Upper lobe of left lung (tissue), 4 donors: ENCODE measurements around the gene PARP3.

ENCODE experiments used
- CTCF ChIP-seq, 6 experiments: fragments of 450-650 bp in 4 of 6; fragments of 200-600 bp in 2 of 6; sonication (generic) in 2 of 6; IDR thresholded peaks; one replicate each; pipeline ENCODE4 v1.5.1; 2016 to 2019; ENCODE audit warnings: antibody characterized with exemption in 6 of 6
- EP300 ChIP-seq, 4 donors: sonication (generic); formaldehyde crosslinking; IDR thresholded peaks; one replicate each; pipeline ENCODE4 v1.5.1; 2017; ENCODE audit warnings: antibody characterized with exemption in 4 of 4, control low read depth in 2 of 4
- POLR2A ChIP-seq, 4 donors: fragments of 450-650 bp; IDR thresholded peaks; one replicate each; pipeline ENCODE4 v1.5.1; 2016 to 2017; ENCODE audit warnings: antibody characterized with exemption in 4 of 4, mild to moderate bottlenecking in 2 of 4

GRCh38 chr3:51947215-51947900, 5.2 kb downstream of the PARP3 start:
- no peak for TF ChIP-seq CTCF (IDR thresholded peaks at IDR 0.05)
- no peak for TF ChIP-seq POLR2A (IDR thresholded peaks at IDR 0.05)
- TF ChIP-seq EP300 (IDR thresholded peaks at IDR 0.05): no peak
